K562 (cell line): ENCODE results near the gene DBI. TPM values are rescaled to one million over a fixed set of nuclear protein-coding genes. Genes with fewer than 3 reads are reported as not detected.

Experiments
- ARID3B ChIP-seq: fragments of 250-450 bp; sonication (Bioruptor Pico); IDR thresholded peaks from 2 replicates; pipeline ENCODE4 v1.4.0; 2020; ENCODE audit warnings: borderline replicate concordance
- BACH1 ChIP-seq: fragments of 200-800 bp; sonication (Bioruptor generic); IDR thresholded peaks from 2 replicates; pipeline ENCODE4 v1.6.1; 2016; ENCODE audit warnings: missing genetic modification characterization, missing compliant biosample characterization
- CBFA2T2 ChIP-seq: fragments of 450-650 bp; conservative IDR thresholded peaks from 2 replicates; pipeline ENCODE4 v1.6.1; 2017; ENCODE audit warnings: mild to moderate bottlenecking
- CREB3 ChIP-seq: fragments of 450-650 bp; conservative IDR thresholded peaks from 2 replicates; pipeline ENCODE4 v1.6.1; 2016; ENCODE audit warnings: missing genetic modification characterization, low read depth, mild to moderate bottlenecking, missing compliant biosample characterization, moderate library complexity
- CTBP1 ChIP-seq: fragments of 450-650 bp; IDR thresholded peaks from 2 replicates; pipeline ENCODE4 v1.6.1; 2016; ENCODE audit warnings: borderline replicate concordance
- CXXC5 ChIP-seq: fragments of 250-450 bp; sonication (Bioruptor Pico); IDR thresholded peaks from 2 replicates; pipeline ENCODE4 v1.8.0; 2022; ENCODE audit warnings: inconsistent platforms, mild to moderate bottlenecking, moderate library complexity
- DMBX1 ChIP-seq: fragments of 250-450 bp; sonication (Bioruptor Pico); IDR thresholded peaks from 2 replicates; pipeline ENCODE4 v1.8.0; 2022; ENCODE audit warnings: inconsistent platforms, mild to moderate bottlenecking, moderate library complexity, borderline replicate concordance
- FOS ChIP-seq: IDR thresholded peaks from 3 replicates; pipeline ENCODE4 v1.6.1; 2011; ENCODE audit not compliant: insufficient read length; ENCODE audit errors: extremely low read depth
- JUNB ChIP-seq: fragments of 450-650 bp; formaldehyde crosslinking; conservative IDR thresholded peaks from 2 replicates; pipeline ENCODE4 v1.4.0; 2020; ENCODE audit warnings: mild to moderate bottlenecking
- KAT2B ChIP-seq: IDR thresholded peaks from one replicate; pipeline ENCODE4 v1.6.1; 2012; ENCODE audit warnings: low read depth, mild to moderate bottlenecking, control low read depth, inconsistent platforms, low read length, moderate library complexity
- MAZ ChIP-seq, 2 experiments: fragments of 450-650 bp in 1 of 2; sonication (generic) in 1 of 2; formaldehyde crosslinking; IDR thresholded peaks in 1 of 2; conservative IDR thresholded peaks in 1 of 2; 2 replicates each; pipeline versions ENCODE4 v1.4.0 to v1.5.0; 2020; ENCODE audit warnings: mild to moderate bottlenecking in 1 of 2, missing genetic modification reagents in 1 of 2
- MTA3 ChIP-seq: fragments of 450-650 bp; formaldehyde crosslinking; IDR thresholded peaks from 2 replicates; pipeline ENCODE4 v1.6.1; 2017; ENCODE audit warnings: mild to moderate bottlenecking, borderline replicate concordance
- NFRKB ChIP-seq: fragments of 450-650 bp; IDR thresholded peaks from 2 replicates; pipeline ENCODE4 v1.6.1; 2016; ENCODE audit warnings: low read depth
- PATZ1 ChIP-seq: fragments of 250-450 bp; sonication (Bioruptor Pico); IDR thresholded peaks from 2 replicates; pipeline ENCODE4 v1.5.0; 2020; ENCODE audit warnings: mild to moderate bottlenecking, borderline replicate concordance
- PHF8 ChIP-seq: fragments of 200-600 bp; sonication (generic); IDR thresholded peaks from 2 replicates; pipeline ENCODE4 v1.6.1; 2012; ENCODE audit warnings: mixed run types, mild to moderate bottlenecking, inconsistent platforms, low read length, moderate library complexity, borderline replicate concordance
- RCOR1 ChIP-seq, 2 experiments: IDR thresholded peaks; 2 replicates each; pipeline ENCODE4 v1.6.1; 2012; ENCODE audit warnings: low read depth in 2 of 2, low read length in 2 of 2, borderline replicate concordance in 1 of 2, improper control_type of control experiment in 1 of 2
- TRIM24 ChIP-seq, 2 experiments: fragments of 450-650 bp; IDR thresholded peaks; 2 replicates each; pipeline ENCODE4 v1.6.1; 2016
- ZBTB17 ChIP-seq: fragments of 450-650 bp; formaldehyde crosslinking; IDR thresholded peaks from 2 replicates; pipeline ENCODE4 v1.4.0; 2020; ENCODE audit warnings: mild to moderate bottlenecking
- ZNF395 ChIP-seq: fragments of 200-800 bp; sonication (Bioruptor generic); IDR thresholded peaks from 2 replicates; pipeline ENCODE4 v1.6.1; 2017; ENCODE audit warnings: missing genetic modification characterization, missing compliant biosample characterization
- ZNF76 ChIP-seq: fragments of 250-450 bp; sonication (Bioruptor Pico); IDR thresholded peaks from 2 replicates; pipeline ENCODE4 v1.4.0; 2020; ENCODE audit warnings: mild to moderate bottlenecking, moderate library complexity, borderline replicate concordance
- ZNF766 ChIP-seq: fragments of 200-800 bp; sonication (Bioruptor generic); conservative IDR thresholded peaks from 2 replicates; pipeline ENCODE4 v1.6.1; 2016; ENCODE audit warnings: missing genetic modification characterization, missing compliant biosample characterization
- polyA plus RNA-seq, 8 experiments: library from polyadenylated mRNA; depleted of rRNA in 4 of 8; stranded (reverse) in 5 of 8; unstranded in 3 of 8; fragments of >200 nt; fragmentation: Nextera tagmentation in 2 of 8; fragmentation: Illumina TruSeq in 1 of 8; extraction: Ambion mirVana in 2 of 8; extraction: Trizol in 1 of 8; gene quantifications; 2 replicates each; pipeline versions ENCODE4 v1.2.1 to v1.2.3, GENCODE V29; 2011 to 2014; ENCODE audit warnings: inconsistent platforms in 1 of 8, missing spikeins in 1 of 8
- total RNA-seq, 7 experiments: library from RNA; depleted of rRNA in 6 of 7; stranded (reverse); fragments of >200 nt in 6 of 7; fragmentation: Illumina TruSeq in 2 of 7; extraction: Trizol in 2 of 7; gene quantifications; 2 replicates each; pipeline versions ENCODE4 v1.2.1 to v1.2.3, GENCODE V29; 2011 to 2021; ENCODE audit warnings: low replicate concordance in 1 of 7

Gene DBI
- total and polyA plus RNA-seq, 9 of the 15 experiments (the other 6 are each of a cell fraction or from before 2014, with no cell fraction given): 55.8 to 443 (median 194) TPM

GRCh38 chr2:119387381-119388129, 20.8 kb downstream of the DBI start (continued):
- 0 out of 4 replicates have a peak, but pooled peaks of 1 of the 2 experiments have one; percentile 13 for TF ChIP-seq TRIM24 (IDR thresholded peaks at IDR 0.05)
- peak; percentile 73 for TF ChIP-seq ZNF766 (CRISPR knock-in tag)
- TF ChIP-seq ZNF395: peak; percentile 64; the same call in 1 of the 2 replicates
- no peak for TF ChIP-seq PATZ1
- TF ChIP-seq MTA3: 0 out of 2 replicates have a peak, but pooled peaks have one; percentile 23
- 0 out of 2 replicates have a peak, but pooled peaks have one; percentile 28 for TF ChIP-seq CXXC5
- 0 out of 2 replicates have a peak, but pooled peaks have one; percentile 35 for TF ChIP-seq ZBTB17 (CRISPR knock-in tag)
- peak; percentile 51 for TF ChIP-seq JUNB (CRISPR knock-in tag)
- 0 out of 2 replicates have a peak, but pooled peaks have one; percentile 61 for TF ChIP-seq CREB3 (tag)
- 0 out of 4 replicates have a peak, but pooled peaks of 1 of the 2 experiments have one; percentile 26 for TF ChIP-seq MAZ (CRISPR knock-in tag; conservative IDR thresholded peaks at IDR 0.05 in 1 of 2, IDR thresholded peaks at IDR 0.05 in 1 of 2)
- no peak for TF ChIP-seq KAT2B
- 0 out of 2 replicates have a peak, but pooled peaks have one; percentile 11 for TF ChIP-seq DMBX1 (CRISPR knock-in tag)
- TF ChIP-seq CTBP1: peak; percentile 36; the same call in 1 of the 2 replicates
- TF ChIP-seq CBFA2T2: peak; percentile 35
- TF ChIP-seq PHF8: no peak
- TF ChIP-seq BACH1 (tag): peak; percentile 63; the same call in 1 of the 2 replicates
- TF ChIP-seq ZNF76: 0 out of 2 replicates have a peak, but pooled peaks have one; percentile 45
- TF ChIP-seq FOS: peak; percentile 26
- 0 out of 2 replicates have a peak, but pooled peaks have one; percentile 21 for TF ChIP-seq NFRKB
- peak in 1 of 2 experiments; percentile 35; a peak in 1 of 4 replicates for TF ChIP-seq RCOR1 (IDR thresholded peaks at IDR 0.05; ENCODE audit: borderline replicate concordance in 1 of 2, low read depth in 2 of 2, low read length in 2 of 2)
- no peak for TF ChIP-seq ARID3B (CRISPR knock-in tag)
